PFSK-1 (cell line): ENCODE results near the gene FANCC.

ENCODE experiments used
- FOXP2 ChIP-seq: optimal IDR thresholded peaks from 2 replicates; pipeline ENCODE3; 2011; ENCODE audit warnings: borderline replicate concordance, control low read depth, inconsistent platforms; ENCODE audit not compliant: insufficient read depth; ENCODE audit errors: extremely low read length, extremely low read depth
- POLR2AphosphoS5 ChIP-seq: IDR thresholded peaks from 2 replicates; pipeline ENCODE4 v1.6.1; 2012; ENCODE audit warnings: low read depth, mild to moderate bottlenecking, control low read depth, low read length, moderate library complexity
- REST ChIP-seq, 2 experiments: IDR thresholded peaks; 2 replicates each; pipeline versions ENCODE4 v1.6.1 to v1.8.0; 2011 to 2012; ENCODE audit warnings: low read depth in 2 of 2, low read length in 2 of 2, control low read depth in 1 of 2, inconsistent platforms in 1 of 2, mild to moderate bottlenecking in 1 of 2, moderate library complexity in 1 of 2; ENCODE audit not compliant: insufficient read depth in 1 of 2
- SIN3A ChIP-seq: IDR thresholded peaks from 2 replicates; pipeline ENCODE4 v1.6.1; 2012; ENCODE audit warnings: mild to moderate bottlenecking, low read length, moderate library complexity, borderline replicate concordance; ENCODE audit not compliant: insufficient read depth
- TAF1 ChIP-seq: IDR thresholded peaks from 2 replicates; pipeline ENCODE4 v1.6.1; 2012; ENCODE audit warnings: low read length, control low read depth, borderline replicate concordance; ENCODE audit not compliant: insufficient read depth

The FANCC gene

GRCh38 chr9:95103281-95103771, 214.2 kb downstream of the FANCC start:
- no peak for TF ChIP-seq TAF1
- no peak for TF ChIP-seq FOXP2
- no peak for TF ChIP-seq SIN3A
- TF ChIP-seq POLR2AphosphoS5: no peak
- no peak for TF ChIP-seq REST (IDR thresholded peaks at IDR 0.05; ENCODE audit: insufficient read depth in 1 of 2, low read depth in 2 of 2, low read length in 2 of 2)

GRCh38 chr9:95102572-95102971, 214.9 kb downstream of the FANCC start:
- TF ChIP-seq TAF1 (no peak), FOXP2 (no peak), SIN3A (no peak), REST (IDR thresholded peaks at IDR 0.05; ENCODE audit: insufficient read depth in 1 of 2, low read depth in 2 of 2, low read length in 2 of 2) (no peak), POLR2AphosphoS5 (no peak)

- TF ChIP-seq REST (IDR thresholded peaks at IDR 0.05; ENCODE audit: insufficient read depth in 1 of 2, low read depth in 2 of 2, low read length in 2 of 2) (no peak), FOXP2 (no peak), TAF1 (no peak), SIN3A (no peak), POLR2AphosphoS5 (no peak)
Observed at GRCh38 chr9:95102001-95102433, 215.5 kb downstream of the FANCC start.

GRCh38 chr9:95101326-95101725, 216.2 kb downstream of the FANCC start:
- TF ChIP-seq REST (IDR thresholded peaks at IDR 0.05; ENCODE audit: insufficient read depth in 1 of 2, low read depth in 2 of 2, low read length in 2 of 2) (no peak), SIN3A (no peak), POLR2AphosphoS5 (no peak), TAF1 (no peak), FOXP2 (no peak)
